HFFc6 (cell line): ENCODE data around the gene CASK. TPM values are rescaled to one million over a fixed set of nuclear protein-coding genes. Genes with fewer than 3 reads are reported as not detected.

Experiments used
- DNase-seq: peaks from one replicate; pipeline ENCODE4 v3.0.0-alpha.2; 2018
- H3K27ac Mint-ChIP-seq: 2 replicates; pipeline ENCODE4 v1.8.0; 2020; ENCODE audit warnings: mild to moderate bottlenecking, mixed read lengths
- H3K27me3 Mint-ChIP-seq: 2 replicates; pipeline ENCODE4 v1.8.0; 2021; ENCODE audit warnings: mild to moderate bottlenecking, moderate library complexity, mixed read lengths; ENCODE audit not compliant: insufficient read depth
- H3K36me3 Mint-ChIP-seq: 2 replicates; pipeline ENCODE4 v1.8.0; 2021; ENCODE audit warnings: low read depth, mixed read lengths
- H3K4me1 Mint-ChIP-seq: 2 replicates; pipeline ENCODE4 v1.8.0; 2020; ENCODE audit warnings: low read depth, mixed read lengths
- H3K4me3 Mint-ChIP-seq: 2 replicates; pipeline ENCODE4 v1.8.0; 2020; ENCODE audit warnings: mild to moderate bottlenecking, moderate library complexity, mixed read lengths
- H3K9me3 Mint-ChIP-seq: 2 replicates; pipeline ENCODE4 v1.8.0; 2020; ENCODE audit warnings: mild to moderate bottlenecking, mixed read lengths
- CTCF ChIP-seq: fragments of 200-600 bp; sonication (generic); IDR thresholded peaks from 2 replicates; pipeline ENCODE4 v1.5.0; 2021; ENCODE audit warnings: antibody characterized with exemption, mild to moderate bottlenecking
- long read RNA-seq: library from polyadenylated mRNA; unstranded; transcript quantifications from one replicate; pipeline ENCODE4 v2.0.0, GENCODE V29; 2019
- total RNA-seq, 6 experiments: library from RNA; stranded (reverse); fragmentation: NEBNext Ultra II Directional; extraction: Animal tissue kit (Norgen Biotek cat#: 25700); gene quantifications; 2 replicates in 1 of 6; 3 replicates in 5 of 6; pipeline ENCODE4 v1.2.3, GENCODE V29; 2021

CASK gene
- total RNA-seq: 10 to 100 TPM; 34.7 to 37.1 (median 35.4) TPM
- long read RNA-seq, partial matches to known transcripts: 4 of 6 reads
- long read RNA-seq, other reads (novel, unspliced or antisense): 2 of 6 reads

DNA sequence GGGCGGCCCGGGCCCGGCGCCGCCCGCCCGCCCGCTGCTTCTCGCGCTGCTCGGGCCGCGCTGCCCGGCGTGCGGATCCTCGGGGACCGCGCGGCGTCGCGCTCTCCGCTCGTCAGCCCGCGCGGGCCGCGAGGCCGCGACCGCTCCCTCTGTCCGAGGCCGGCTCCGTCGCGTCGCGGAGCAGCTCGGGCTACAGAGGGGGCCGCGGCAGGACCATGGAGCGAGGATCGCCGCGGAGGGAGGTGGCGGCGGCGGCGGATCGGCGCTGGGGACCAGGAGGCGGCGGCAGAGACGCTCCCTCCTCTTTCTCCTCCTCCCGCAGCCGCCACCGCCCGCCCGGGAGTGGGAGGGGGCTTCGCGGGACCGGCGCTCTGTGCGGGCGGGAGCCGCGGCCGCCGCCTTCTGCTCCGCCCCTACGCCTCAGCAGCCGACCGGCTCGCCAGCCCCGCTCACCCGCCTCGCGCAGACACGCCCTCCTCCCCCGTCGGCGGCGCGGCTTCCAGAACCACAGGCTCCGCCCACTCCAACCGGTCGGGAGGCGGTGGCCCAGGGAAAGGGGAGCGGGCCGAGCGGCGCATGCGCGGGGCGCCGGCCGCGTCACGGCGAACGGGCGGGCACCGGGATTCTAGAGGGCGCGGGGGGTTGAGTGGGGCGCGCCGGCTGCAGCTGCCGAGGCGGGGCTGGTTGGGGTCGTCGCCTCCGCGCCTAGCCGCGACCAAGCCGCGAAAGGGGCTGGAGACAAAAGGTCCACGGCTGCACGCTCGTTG, at the start of gene CASK:
Gene CASK, minus strand, starts transcription at position 344 of the 767 bp plus-strand sequence. CDS start 566 bp downstream, outside the sequence.
- Mint-ChIP-seq H3K27ac (peak within 1 kb of the TSS; percentile 85), H3K4me1 (peaks cover 30% of the 10 kb centered on the region), H3K36me3 (no peaks in the 10 kb centered on the region), H3K27me3 (peaks cover 7% of the 10 kb centered on the region), H3K9me3 (no peaks in the 10 kb centered on the region), H3K4me3 (peak within 1 kb of the TSS; percentile 96)
- DNase-seq: peak; percentile 81
- no peak for TF ChIP-seq CTCF

DNA sequence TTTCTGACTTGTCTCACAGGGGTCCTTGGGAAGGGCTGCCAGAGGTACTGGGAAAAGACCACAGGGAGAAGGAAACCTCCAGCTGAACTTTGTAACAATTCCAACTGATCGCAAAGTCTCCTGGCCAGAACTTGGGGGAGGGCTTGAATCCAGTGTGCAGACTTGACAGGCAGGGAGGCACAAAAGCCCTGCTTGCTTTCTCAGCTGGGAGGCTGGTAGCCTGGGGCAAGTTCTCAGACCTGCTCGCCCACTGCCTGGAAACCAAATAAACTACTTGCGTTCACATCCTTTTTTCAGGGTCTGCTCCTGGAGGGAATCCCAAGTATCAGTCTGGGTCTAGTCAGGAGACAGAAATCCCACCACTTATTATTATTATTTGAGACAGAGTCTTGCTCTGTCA, 48.0 kb upstream of the CASK start:
- TF ChIP-seq CTCF: no peak
- H3K4me3 Mint-ChIP-seq: no peak overlapping the region

DNA sequence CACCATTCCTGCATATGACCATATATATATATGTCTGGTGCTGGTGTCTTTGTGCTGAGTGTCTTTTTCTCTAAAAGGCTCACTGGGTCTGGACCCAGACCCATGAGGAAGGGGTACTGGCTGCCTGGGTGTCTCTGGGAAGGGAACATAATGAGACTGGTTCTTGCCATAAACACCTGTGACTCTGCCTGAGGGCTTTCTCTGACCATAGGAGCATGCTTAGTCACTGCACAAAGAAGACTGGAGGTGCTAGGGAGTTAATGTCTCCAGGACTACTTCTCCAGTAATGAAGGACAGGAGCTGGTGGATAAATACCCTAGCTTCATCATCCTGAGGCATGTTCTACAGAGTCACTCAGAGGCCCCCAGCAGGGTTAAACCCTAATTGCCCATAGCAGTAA, 47.1 kb upstream of the CASK start:
- Mint-ChIP-seq H3K27ac (no peak overlapping the region), H3K4me3 (no peak overlapping the region), H3K4me1 (no peaks in the 10 kb centered on the region), H3K27me3 (no peaks in the 10 kb centered on the region; the same call in none of the 2 replicates), H3K36me3 (no peaks in the 10 kb centered on the region), H3K9me3 (no peaks in the 10 kb centered on the region)
- no peak for DNase-seq
- TF ChIP-seq CTCF: peak; percentile 14; the same call in 1 of the 2 replicates

More for the DNA sequence above, 48.0 kb upstream of the CASK start:
- DNase-seq: no peak
- H3K27ac Mint-ChIP-seq: no peak overlapping the region
- H3K4me1 Mint-ChIP-seq: no peaks in the 10 kb centered on the region
- no peaks in the 10 kb centered on the region for H3K36me3 Mint-ChIP-seq
- no peaks in the 10 kb centered on the region for H3K9me3 Mint-ChIP-seq
- no peaks in the 10 kb centered on the region; the same call in none of the 2 replicates for H3K27me3 Mint-ChIP-seq

- Mint-ChIP-seq H3K27me3 (no peaks in the 10 kb centered on the region; the same call in none of the 2 replicates), H3K9me3 (no peaks in the 10 kb centered on the region), H3K4me1 (no peaks in the 10 kb centered on the region), H3K27ac (no peak overlapping the region), H3K36me3 (no peaks in the 10 kb centered on the region), H3K4me3 (no peak overlapping the region)
- no peak for DNase-seq
- TF ChIP-seq CTCF: no peak
Measured at GRCh38 chrX:41963348-41963747, 40.0 kb upstream of the CASK start.

GRCh38 chrX:41960142-41960541, 36.8 kb upstream of the CASK start:
- no peaks in the 10 kb centered on the region; the same call in 1 of the 2 replicates for H3K27me3 Mint-ChIP-seq
- no peak overlapping the region for H3K4me3 Mint-ChIP-seq
- no peak for DNase-seq
- H3K27ac Mint-ChIP-seq: no peak overlapping the region
- no peaks in the 10 kb centered on the region for H3K9me3 Mint-ChIP-seq
- no peak for TF ChIP-seq CTCF
- H3K36me3 Mint-ChIP-seq: no peaks in the 10 kb centered on the region
- no peaks in the 10 kb centered on the region for H3K4me1 Mint-ChIP-seq
